ENCODE data around the gene SORL1. TPM values are rescaled to one million over a fixed set of nuclear protein-coding genes. Genes with fewer than 3 reads are reported as not detected.
A peak's percentile ranks its signal among the peaks of the same experiment; 100 is the strongest.

SORL1 gene
- total RNA-seq, 1 donor from 2014 or later: 38.3 TPM

DNA sequence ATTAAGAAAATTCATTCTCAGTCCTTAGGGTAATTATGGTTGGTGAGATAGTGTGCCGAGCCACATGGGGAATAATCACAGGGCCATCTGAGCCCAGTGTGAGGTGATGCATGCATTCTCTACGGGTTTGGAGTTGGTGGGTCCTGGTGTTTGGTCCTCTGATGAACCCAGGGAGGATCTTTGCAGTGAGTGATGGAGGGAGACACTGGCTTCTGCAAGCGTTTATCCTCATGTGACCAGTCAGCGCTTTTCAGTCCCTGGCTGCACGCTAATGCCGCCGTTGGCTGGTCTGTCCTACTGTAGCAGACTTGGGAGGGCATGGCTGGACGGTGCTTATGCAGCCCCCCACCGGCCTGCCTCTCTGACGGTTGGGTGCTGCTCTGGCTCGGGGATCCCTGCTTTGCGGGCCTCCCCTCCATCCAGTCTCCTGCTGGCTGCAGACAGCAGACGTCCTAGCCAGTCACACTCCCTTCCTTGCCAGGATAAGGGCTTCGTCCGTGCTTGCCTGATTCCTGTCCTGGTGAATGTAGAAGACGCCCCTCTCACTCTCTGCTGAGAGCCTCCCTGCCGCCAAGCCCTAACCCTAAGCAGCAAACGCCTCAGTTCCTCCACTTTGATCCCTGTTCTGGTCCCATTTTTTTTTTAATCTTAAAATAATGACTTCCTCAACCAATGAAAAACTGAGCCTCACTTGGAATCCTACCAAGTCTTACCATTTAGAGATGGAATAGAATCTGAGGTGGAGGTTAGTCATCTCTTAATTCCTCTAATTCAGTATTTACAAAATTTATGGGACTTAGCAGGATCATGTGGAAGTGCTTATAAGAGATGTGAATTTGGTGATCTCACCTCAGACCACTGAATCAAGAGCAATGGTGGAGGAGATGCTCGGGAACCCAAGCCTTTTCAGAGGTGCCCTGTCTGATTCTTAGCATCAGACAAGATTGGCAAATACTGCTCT, 144.4 kb downstream of the SORL1 start:
- Histone ChIP-seq H3K27me3 (no peaks in the 10 kb centered on the region), H3K9me3 (no peaks in the 10 kb centered on the region), H3K4me1 (peaks cover 18% of the 10 kb centered on the region), H3K4me3 (no peak overlapping the region), H3K36me3 (peaks cover 0 to 12% of the 10 kb centered on the region in 2 donors), H3K27ac (peak overlapping the region; percentile 33)
- TF ChIP-seq CTCF (IDR thresholded peaks at IDR 0.05) (no peak), POLR2AphosphoS5 (IDR thresholded peaks at IDR 0.05; ENCODE audit: insufficient read depth in 1 of 2, low read depth in 1 of 2) (no peak), POLR2A (IDR thresholded peaks at IDR 0.05) (no peak)
- intact Hi-C loops (cut with DNase I): loop anchor here (10.0 kb wide), 1 partner anchor 352 kb away; no protein-coding TSS in a partner anchor
- DNase-seq (ENCODE audit: extremely low spot score in 2 of 2): no peak

- DNase-seq (ENCODE audit: extremely low spot score in 2 of 2): no peak
- Histone ChIP-seq H3K4me3 (no peak overlapping the region), H3K9me3 (no peaks in the 10 kb centered on the region), H3K36me3 (peaks cover 0 to 34% of the 10 kb centered on the region in 2 donors), H3K27ac (no peak overlapping the region), H3K27me3 (no peaks in the 10 kb centered on the region), H3K4me1 (no peaks in the 10 kb centered on the region)
- TF ChIP-seq POLR2A (IDR thresholded peaks at IDR 0.05) (no peak), CTCF (IDR thresholded peaks at IDR 0.05) (no peak), POLR2AphosphoS5 (IDR thresholded peaks at IDR 0.05; ENCODE audit: insufficient read depth in 1 of 2, low read depth in 1 of 2) (no peak)
- intact Hi-C loops (cut with DNase I): no loop called here
Measured at GRCh38 chr11:121603316-121603715, 151.2 kb downstream of the SORL1 start.

- no peak overlapping the region for H3K27ac ChIP-seq
- intact Hi-C loops (cut with DNase I): no loop called here
- no peaks in the 10 kb centered on the region for H3K4me1 ChIP-seq
- no peak for DNase-seq (ENCODE audit: extremely low spot score in 2 of 2)
- peaks cover 0 to 34% of the 10 kb centered on the region in 2 donors for H3K36me3 ChIP-seq
- TF ChIP-seq POLR2AphosphoS5 (IDR thresholded peaks at IDR 0.05; ENCODE audit: insufficient read depth in 1 of 2, low read depth in 1 of 2): no peak
- TF ChIP-seq CTCF (IDR thresholded peaks at IDR 0.05): no peak
- no peak for TF ChIP-seq POLR2A (IDR thresholded peaks at IDR 0.05)
- H3K4me3 ChIP-seq: no peak overlapping the region
- H3K27me3 ChIP-seq: no peaks in the 10 kb centered on the region
- H3K9me3 ChIP-seq: no peaks in the 10 kb centered on the region
Measured at GRCh38 chr11:121604152-121604551, 152.0 kb downstream of the SORL1 start.

GRCh38 chr11:121606354-121606753, 154.2 kb downstream of the SORL1 start:
- H3K9me3 ChIP-seq: no peaks in the 10 kb centered on the region
- DNase-seq (ENCODE audit: extremely low spot score in 2 of 2): no peak
- no peak overlapping the region for H3K27ac ChIP-seq
- TF ChIP-seq POLR2A (IDR thresholded peaks at IDR 0.05) (no peak), POLR2AphosphoS5 (IDR thresholded peaks at IDR 0.05; ENCODE audit: insufficient read depth in 1 of 2, low read depth in 1 of 2) (no peak), CTCF (IDR thresholded peaks at IDR 0.05) (no peak)
- H3K27me3 ChIP-seq: no peaks in the 10 kb centered on the region
- intact Hi-C loops (cut with DNase I): no loop called here
- no peak overlapping the region for H3K4me3 ChIP-seq
- peaks cover 0 to 34% of the 10 kb centered on the region in 2 donors for H3K36me3 ChIP-seq
- H3K4me1 ChIP-seq: no peaks in the 10 kb centered on the region

- Histone ChIP-seq H3K9me3 (no peaks in the 10 kb centered on the region), H3K4me1 (no peaks in the 10 kb centered on the region), H3K36me3 (peaks cover 0 to 34% of the 10 kb centered on the region in 2 donors), H3K4me3 (no peak overlapping the region), H3K27me3 (no peaks in the 10 kb centered on the region), H3K27ac (no peak overlapping the region)
- no peak for TF ChIP-seq CTCF (IDR thresholded peaks at IDR 0.05)
- TF ChIP-seq POLR2AphosphoS5 (IDR thresholded peaks at IDR 0.05; ENCODE audit: insufficient read depth in 1 of 2, low read depth in 1 of 2): no peak
- TF ChIP-seq POLR2A (IDR thresholded peaks at IDR 0.05): no peak
- intact Hi-C loops (cut with DNase I): no loop called here
- DNase-seq (ENCODE audit: extremely low spot score in 2 of 2): no peak
Measured at GRCh38 chr11:121607341-121607740, 155.2 kb downstream of the SORL1 start.
